Gastrocnemius medialis (tissue), 4 donors: ENCODE data around the gene SNCAIP. TPM values are rescaled to one million over a fixed set of nuclear protein-coding genes. Genes with fewer than 3 reads are reported as not detected.
"Not testable (repeated sequence)": the region's sequence is repeated elsewhere in the genome, so short reads cannot be mapped to it uniquely, and the experiment has no call there.

Experiments used
- ATAC-seq, 2 donors: fragments of 150-250 bp; one replicate each; pipeline ENCODE4 v1.9.1; 2016
- DNase-seq, 2 donors: peaks; one replicate each; pipeline ENCODE4 v3.0.0-alpha.2; 2019
- H3K27ac ChIP-seq, 4 donors: fragments of 200-600 bp; sonication (generic); 1 replicate in 1 of 4; 2 replicates in 3 of 4; pipeline ENCODE4 v1.5.1; 2016 to 2018; ENCODE audit warnings: mild to moderate bottlenecking in 2 of 4, moderate library complexity in 1 of 4
- H3K27me3 ChIP-seq, 3 donors: fragments of 200-600 bp; sonication (generic) in 2 of 3; 1 replicate in 1 of 3; 2 replicates in 2 of 3; pipeline versions ENCODE4 v1.5.1 to v1.6.0; 2016 to 2019; ENCODE audit warnings: mild to moderate bottlenecking in 1 of 3, moderate library complexity in 1 of 3
- H3K36me3 ChIP-seq, 2 donors: fragments of 200-600 bp; sonication (generic) in 1 of 2; one replicate each; pipeline ENCODE4 v1.5.1; 2017 to 2018
- H3K4me1 ChIP-seq, 2 donors: fragments of 200-600 bp; sonication (generic) in 1 of 2; one replicate each; pipeline ENCODE4 v1.5.1; 2016 to 2017; ENCODE audit warnings: mild to moderate bottlenecking in 2 of 2
- H3K4me3 ChIP-seq, 4 donors: fragments of 200-600 bp; sonication (generic) in 3 of 4; 1 replicate in 1 of 4; 2 replicates in 3 of 4; pipeline ENCODE4 v1.5.1; 2016 to 2019; ENCODE audit warnings: mild to moderate bottlenecking in 2 of 4
- H3K9me3 ChIP-seq, 3 donors: fragments of 200-600 bp; sonication (generic) in 2 of 3; 1 replicate in 1 of 3; 2 replicates in 2 of 3; pipeline ENCODE4 v1.5.1; 2016 to 2019
- CTCF ChIP-seq, 5 experiments: fragments of 450-650 bp in 3 of 5; fragments of 200-600 bp in 2 of 5; sonication (generic) in 2 of 5; IDR thresholded peaks in 4 of 5; conservative IDR thresholded peaks in 1 of 5; 1 replicate in 4 of 5; 2 replicates in 1 of 5; pipeline ENCODE4 v1.5.1; 2016 to 2019; ENCODE audit warnings: antibody characterized with exemption in 5 of 5, mild to moderate bottlenecking in 3 of 5, moderate library complexity in 3 of 5
- POLR2A ChIP-seq, 2 donors: fragments of 450-650 bp; IDR thresholded peaks; one replicate each; pipeline ENCODE4 v1.6.1; 2017; ENCODE audit warnings: antibody characterized with exemption in 2 of 2, mild to moderate bottlenecking in 2 of 2, moderate library complexity in 2 of 2
- in situ Hi-C, 4 donors: fragments of 200-750 bp; cut with MboI; loops; one replicate each; pipeline versions ENCODE4 v1.15.0 to v1.8.0; 2017; ENCODE audit warnings: low sequenced_read_pairs in 4 of 4
- intact Hi-C: fragments of 100-400 bp; cut with DNase I; formaldehyde crosslinking; loops from one replicate; pipeline ENCODE4 v1.15.1; 2023; ENCODE audit warnings: low total_unique reads
- total RNA-seq, 4 donors: library from RNA; depleted of rRNA; stranded (reverse); fragments of >200 nt; gene quantifications; one replicate each; pipeline versions ENCODE4 v1.1.0 to v1.2.3, GENCODE V29; 2016

SNCAIP gene
- total RNA-seq, 4 donors from 2014 or later, result 0.22 to 3.1 (median 0.53) TPM

GRCh38 chr5:122480146-122480545 is 168.1 kb downstream of the SNCAIP start:
- H3K4me1 ChIP-seq, result no peaks in the 10 kb centered on the region
- H3K4me3 ChIP-seq, result no peak overlapping the region
- no peaks in the 10 kb centered on the region for H3K9me3 ChIP-seq
- intact Hi-C loops, result no loop called here
- H3K27me3 ChIP-seq, result no peaks in the 10 kb centered on the region
- DNase-seq (no peak), ATAC-seq (no peak)
- TF ChIP-seq CTCF (IDR thresholded peaks at IDR 0.05 in 4 of 5, conservative IDR thresholded peaks at IDR 0.05 in 1 of 5) (no peak), POLR2A (IDR thresholded peaks at IDR 0.05) (no peak)
- H3K36me3 ChIP-seq, result no peaks in the 10 kb centered on the region
- H3K27ac ChIP-seq, result no peak overlapping the region
- in situ Hi-C loops, result no loop called here

GRCh38 chr5:122484103-122484502 is 172.1 kb downstream of the SNCAIP start:
- no peak overlapping the region for H3K27ac ChIP-seq
- no peak overlapping the region for H3K4me3 ChIP-seq
- ATAC-seq (no peak), DNase-seq (no peak)
- TF ChIP-seq POLR2A (IDR thresholded peaks at IDR 0.05) (no peak), CTCF (IDR thresholded peaks at IDR 0.05 in 4 of 5, conservative IDR thresholded peaks at IDR 0.05 in 1 of 5) (no peak)
- H3K36me3 ChIP-seq, result no peaks in the 10 kb centered on the region
- in situ Hi-C loops (no loop called here), intact Hi-C loops (no loop called here)
- no peaks in the 10 kb centered on the region for H3K27me3 ChIP-seq
- H3K4me1 ChIP-seq, result no peaks in the 10 kb centered on the region
- H3K9me3 ChIP-seq, result no peaks in the 10 kb centered on the region

- no peaks in the 10 kb centered on the region for H3K36me3 ChIP-seq
- in situ Hi-C loops, result no loop called here
- TF ChIP-seq CTCF (IDR thresholded peaks at IDR 0.05 in 4 of 5, conservative IDR thresholded peaks at IDR 0.05 in 1 of 5) (no peak), POLR2A (IDR thresholded peaks at IDR 0.05) (no peak)
- DNase-seq, result no peak
- no peaks in the 10 kb centered on the region for H3K4me1 ChIP-seq
- H3K27me3 ChIP-seq, result no peaks in the 10 kb centered on the region
- H3K4me3 ChIP-seq, result no peak overlapping the region
- H3K27ac ChIP-seq, result no peak overlapping the region
- no peak for ATAC-seq
- intact Hi-C loops, result no loop called here
- H3K9me3 ChIP-seq, result no peaks in the 10 kb centered on the region
Measured at GRCh38 chr5:122485226-122485625, 173.2 kb downstream of the SNCAIP start.

- H3K36me3 ChIP-seq, H3K27ac ChIP-seq, intact Hi-C loops, H3K4me3 ChIP-seq, DNase-seq, H3K4me1 ChIP-seq, H3K27me3 ChIP-seq, ATAC-seq, in situ Hi-C loops, H3K9me3 ChIP-seq: not testable (repeated sequence)
Measured at GRCh38 chr5:122486616-122487015, 174.6 kb downstream of the SNCAIP start.

- intact Hi-C loops (no loop called here), in situ Hi-C loops (no loop called here)
- Histone ChIP-seq H3K4me1 (no peaks in the 10 kb centered on the region), H3K27me3 (no peaks in the 10 kb centered on the region), H3K36me3 (no peaks in the 10 kb centered on the region), H3K9me3 (no peaks in the 10 kb centered on the region), H3K27ac (no peak overlapping the region), H3K4me3 (no peak overlapping the region)
- DNase-seq (no peak), ATAC-seq (no peak)
- TF ChIP-seq POLR2A (IDR thresholded peaks at IDR 0.05), result no peak
- TF ChIP-seq CTCF (IDR thresholded peaks at IDR 0.05 in 4 of 5, conservative IDR thresholded peaks at IDR 0.05 in 1 of 5), result no peak
Measured at GRCh38 chr5:122490718-122491117, 178.7 kb downstream of the SNCAIP start.
